ENCODE data around the gene SETDB1. TPM values are rescaled to one million over a fixed set of nuclear protein-coding genes. Genes with fewer than 3 reads are reported as not detected.
A peak's percentile ranks its signal among the peaks of the same experiment; 100 is the strongest.
"Not testable (repeated sequence)": the region's sequence is repeated elsewhere in the genome, so short reads cannot be mapped to it uniquely, and the experiment has no call there.

The SETDB1 gene
- 71.4 and 101 TPM in 2 replicates for polyA plus RNA-seq (2014; cell fraction: cytosol; rRNA removed)
- polyA plus RNA-seq (2014; cell fraction: nucleus; rRNA removed) = 110 and 112 TPM in 2 replicates

GRCh38 chr1:150926097-150926741 is at the start of gene SETDB1:
Gene SETDB1, plus strand, starts transcription at chr1:150926363. Its CDS starts 1,352 bp downstream, at chr1:150927715.
- peak; percentile 99 for DNase-seq (ENCODE audit: low spot score)

- not testable (repeated sequence) for DNase-seq (ENCODE audit: low spot score)
Observed at GRCh38 chr1:150878931-150879330, 47.2 kb upstream of the SETDB1 start.

DNA sequence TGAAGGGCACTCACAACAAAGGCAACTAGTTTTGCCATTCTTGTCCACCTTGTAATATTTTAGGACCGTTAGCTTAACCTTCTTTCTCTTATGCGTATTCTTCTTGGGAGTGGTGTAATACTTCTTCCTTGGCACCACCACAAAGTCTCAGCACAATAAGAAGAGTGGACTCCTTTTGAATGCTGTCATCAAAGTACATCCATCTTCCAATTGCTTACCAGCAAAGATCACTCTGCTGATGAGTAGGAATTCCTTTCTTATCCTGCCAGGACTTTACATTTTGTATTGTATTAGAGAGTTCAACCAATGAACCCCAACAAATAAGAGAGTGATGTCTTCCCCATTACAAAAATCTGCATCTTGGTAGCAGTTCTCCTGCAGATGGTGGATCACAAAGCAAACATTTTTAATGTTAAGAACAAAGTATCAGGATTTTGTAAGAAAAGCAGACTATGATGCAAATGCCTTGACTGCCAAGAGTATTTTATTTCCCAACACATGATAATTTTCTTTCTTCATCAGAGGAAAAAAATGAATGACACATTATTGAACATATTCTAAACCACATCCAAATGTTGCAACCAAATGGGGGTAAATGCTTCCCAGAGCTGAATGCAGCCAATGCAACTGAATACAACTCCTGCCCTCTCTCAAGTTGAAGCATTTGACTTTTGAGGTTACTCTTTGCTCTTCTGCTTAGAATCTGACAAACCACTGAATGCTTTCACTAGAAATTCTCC is 44.7 kb upstream of the SETDB1 start:
- no peak for DNase-seq (ENCODE audit: low spot score)

- not testable (repeated sequence) for DNase-seq (ENCODE audit: low spot score)
Observed at GRCh38 chr1:150883121-150883520, 43.0 kb upstream of the SETDB1 start.

- no peak for DNase-seq (ENCODE audit: low spot score)
Observed at GRCh38 chr1:150887018-150887417, 39.1 kb upstream of the SETDB1 start, which contains the start of gene CTXND2. Gene CTXND2, plus strand, starts transcription at chr1:150887136. Its CDS starts 25,179 bp downstream, at chr1:150912315.

DNA sequence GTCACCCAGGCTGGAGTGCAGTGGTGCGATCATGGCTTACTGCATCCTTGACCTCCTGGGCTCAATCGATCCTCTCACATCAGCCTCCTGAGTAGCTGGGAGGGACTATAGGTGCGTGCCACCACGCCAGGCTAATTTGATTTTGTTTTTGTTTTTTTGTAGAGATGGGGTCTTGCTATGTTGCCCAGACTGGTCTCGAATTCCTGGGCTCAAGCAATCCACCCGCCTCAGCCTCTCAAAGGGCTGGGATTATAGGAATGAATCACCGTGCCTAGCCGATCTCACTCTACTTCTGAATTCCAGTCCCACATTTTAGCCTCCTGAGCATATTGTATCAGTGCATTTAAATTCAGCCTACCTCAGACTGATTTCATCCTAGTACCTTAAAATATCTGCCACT is 37.4 kb upstream of the SETDB1 start:
- DNase-seq (ENCODE audit: low spot score) = no peak

DNA sequence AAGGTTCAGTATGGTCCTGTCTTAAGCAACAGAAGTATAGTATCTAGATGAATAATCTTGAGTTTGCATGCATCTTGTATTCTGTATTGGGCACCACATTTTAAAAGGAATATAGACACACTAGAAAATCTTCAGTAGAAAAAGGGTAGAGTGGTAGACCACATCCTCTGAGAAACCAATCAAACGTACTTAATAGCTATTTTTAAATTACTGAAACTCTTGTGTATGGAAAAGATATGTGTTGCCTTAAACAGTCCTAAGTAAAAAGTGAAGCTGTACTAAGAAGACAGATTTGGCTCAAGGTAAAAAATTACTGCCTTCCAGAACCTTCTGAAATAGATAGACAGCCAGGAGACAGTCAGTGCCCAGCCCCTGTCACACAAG is 36.1 kb upstream of the SETDB1 start:
- no peak for DNase-seq (ENCODE audit: low spot score)

GRCh38 chr1:150893336-150893913 is 32.7 kb upstream of the SETDB1 start:
- DNase-seq (ENCODE audit: low spot score) = no peak

DNA sequence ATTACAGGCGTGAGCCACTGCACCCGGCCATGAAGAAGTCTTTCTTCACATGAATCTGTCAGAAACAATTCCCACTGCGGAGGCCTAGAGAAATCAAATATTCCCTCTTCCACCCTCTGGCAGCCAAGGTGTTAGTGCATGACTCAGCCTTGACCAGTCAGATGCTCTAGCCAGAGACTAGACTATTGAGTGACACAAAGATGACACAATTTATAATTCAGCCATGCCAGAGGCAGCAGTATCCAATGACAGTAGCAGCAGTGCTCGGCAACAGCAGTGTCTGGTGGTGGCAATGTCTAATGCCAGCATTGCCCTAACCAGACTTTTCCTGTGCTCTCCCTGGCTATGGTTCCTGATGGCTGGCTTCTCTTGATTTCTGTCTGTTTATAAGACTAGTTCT is 30.5 kb upstream of the SETDB1 start:
- no peak for DNase-seq (ENCODE audit: low spot score)

DNA sequence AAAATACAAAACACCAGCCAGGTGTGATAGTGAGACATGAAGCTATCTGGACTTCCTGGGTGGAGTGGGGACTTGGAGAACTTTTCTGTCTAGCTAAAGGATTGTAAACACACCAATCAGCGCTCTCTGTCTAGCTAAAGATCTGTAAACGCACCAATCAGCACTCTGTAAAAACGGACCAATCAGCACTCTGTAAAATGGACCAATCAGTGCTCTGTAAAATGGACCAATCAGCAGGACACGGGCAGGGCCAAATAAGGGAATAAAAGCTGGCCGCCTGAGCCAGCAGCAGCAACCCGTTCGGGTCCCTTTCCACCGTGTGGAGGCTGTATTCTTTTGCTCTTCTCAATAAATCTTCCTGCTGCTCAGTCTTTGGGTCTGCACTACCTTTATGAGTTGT is 26.4 kb upstream of the SETDB1 start:
- DNase-seq (ENCODE audit: low spot score) = not testable (repeated sequence)

DNA sequence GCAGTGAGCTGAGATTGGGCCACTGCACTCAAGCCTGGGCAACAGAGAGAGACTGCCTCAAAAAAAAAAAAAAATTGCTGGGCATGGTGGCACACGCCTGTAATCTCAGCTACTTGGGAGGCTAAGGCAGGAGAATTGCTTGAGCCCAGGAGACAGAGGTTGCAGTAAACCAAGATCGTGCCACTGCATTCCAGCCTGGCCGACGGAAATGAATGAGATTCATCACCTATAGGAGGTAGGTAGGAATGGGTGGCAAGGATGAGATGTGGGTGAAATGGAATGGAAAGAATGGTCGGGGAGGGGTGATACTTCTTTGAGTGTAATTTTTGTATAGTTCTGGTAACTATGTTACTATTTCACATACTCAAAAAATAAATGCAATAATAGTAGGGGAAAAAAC is 23.8 kb upstream of the SETDB1 start:
- no peak for DNase-seq (ENCODE audit: low spot score)

GRCh38 chr1:150902751-150903150 is 23.4 kb upstream of the SETDB1 start:
- no peak for DNase-seq (ENCODE audit: low spot score)

DNA sequence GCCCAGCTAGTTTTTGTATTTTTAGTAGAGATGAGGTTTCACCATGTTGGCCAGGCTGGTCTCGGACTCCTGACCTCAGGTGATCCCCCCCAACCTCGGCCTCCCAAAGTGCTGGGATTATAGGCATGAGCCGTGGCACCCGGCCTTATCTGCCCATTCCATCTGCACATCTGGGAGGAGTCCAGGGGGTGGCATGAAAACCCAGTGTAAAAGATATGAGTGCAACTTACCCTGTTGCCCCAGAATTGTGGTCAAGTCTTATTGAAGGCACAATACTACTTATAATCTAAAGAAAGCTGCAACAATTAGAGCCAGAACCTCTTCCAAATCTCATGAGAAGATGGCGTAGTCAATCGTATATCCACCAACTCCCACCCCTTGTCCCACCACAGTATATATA is 20.9 kb upstream of the SETDB1 start:
- no peak for DNase-seq (ENCODE audit: low spot score)

GRCh38 chr1:150906329-150906728 is 19.8 kb upstream of the SETDB1 start:
- no peak for DNase-seq (ENCODE audit: low spot score)

DNA sequence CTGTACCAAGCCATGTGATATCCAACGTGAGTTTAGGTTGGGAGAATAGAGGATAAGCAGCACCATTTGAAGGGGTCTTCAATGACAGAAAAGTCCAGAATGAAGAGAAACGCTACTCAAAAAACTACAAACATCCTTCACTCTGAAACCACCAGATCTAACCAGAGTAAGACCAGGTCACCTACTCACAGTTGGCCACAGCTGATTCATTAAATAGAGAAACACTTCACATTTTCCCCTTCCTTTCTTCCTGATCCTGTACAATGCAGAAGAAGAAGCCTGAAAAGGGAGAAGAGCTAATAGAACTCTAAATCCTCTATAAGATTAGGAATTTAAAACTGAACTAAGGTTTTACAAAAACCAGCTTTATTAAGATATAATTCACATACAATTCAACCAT is 19.4 kb upstream of the SETDB1 start:
- DNase-seq (ENCODE audit: low spot score) = no peak

- DNase-seq (ENCODE audit: low spot score) = no peak
Observed at GRCh38 chr1:150909585-150910180, 16.5 kb upstream of the SETDB1 start.

GRCh38 chr1:150912623-150913022 is 13.5 kb upstream of the SETDB1 start:
- no peak for DNase-seq (ENCODE audit: low spot score)

- DNase-seq (ENCODE audit: low spot score) = no peak
Observed at GRCh38 chr1:150917387-150917786, 8.8 kb upstream of the SETDB1 start.

- DNase-seq (ENCODE audit: low spot score) = peak; percentile 80
Observed at GRCh38 chr1:150922519-150922975, 3.6 kb upstream of the SETDB1 start.

DNA sequence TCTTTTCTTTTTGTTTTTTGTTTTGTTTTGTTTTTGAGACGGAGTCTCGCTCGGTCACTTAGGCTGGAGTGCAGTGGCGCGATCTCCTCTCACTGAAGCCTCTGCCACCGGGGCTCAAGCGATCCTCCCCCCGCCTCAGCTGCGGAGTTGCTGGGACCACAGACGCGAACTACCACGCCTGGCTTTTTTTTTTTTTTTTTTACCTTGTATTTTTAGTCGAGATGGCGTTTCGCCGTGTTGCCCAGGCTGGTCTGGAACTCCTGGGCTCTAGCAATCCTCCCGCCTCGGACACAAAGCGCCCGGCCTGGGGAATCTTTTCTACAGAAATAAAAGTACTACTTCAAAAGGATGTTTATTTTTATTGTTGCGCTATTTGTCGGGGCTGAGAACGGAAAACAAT is 1.1 kb upstream of the SETDB1 start:
- DNase-seq (ENCODE audit: low spot score) = no peak

GRCh38 chr1:150927624-150928023 is 1.5 kb downstream of the SETDB1 start:
- DNase-seq (ENCODE audit: low spot score) = no peak

DNA sequence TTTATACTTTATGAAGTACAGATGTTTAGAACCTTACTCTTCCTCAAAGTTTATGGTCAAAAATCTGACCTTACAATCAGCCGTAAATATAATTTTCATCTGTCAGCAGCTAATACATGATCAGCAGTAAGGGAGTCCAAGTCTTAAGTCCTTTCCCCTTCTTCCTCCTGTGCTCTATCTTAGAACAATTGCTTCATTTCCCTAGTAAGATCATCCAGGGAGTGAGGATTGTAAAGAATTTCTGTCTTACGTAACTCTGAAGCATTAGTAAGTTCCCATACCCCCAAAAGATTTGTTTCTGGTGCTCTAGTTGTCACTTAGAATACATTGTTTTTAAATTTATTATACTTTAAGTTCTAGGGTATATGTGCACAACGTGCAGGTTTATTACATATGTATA is 2.1 kb downstream of the SETDB1 start:
- DNase-seq (ENCODE audit: low spot score) = no peak

Measured in SK-N-DZ (cell line).